DMS53 (cell line): ENCODE results near the gene BRSK2.
A peak's percentile ranks its signal among the peaks of the same experiment; 100 is the strongest.

Experiments used
- DNase-seq: peaks from one replicate; lab custom pipeline; 2025; lab: John Stamatoyannopoulos, UW

The BRSK2 gene

DNA sequence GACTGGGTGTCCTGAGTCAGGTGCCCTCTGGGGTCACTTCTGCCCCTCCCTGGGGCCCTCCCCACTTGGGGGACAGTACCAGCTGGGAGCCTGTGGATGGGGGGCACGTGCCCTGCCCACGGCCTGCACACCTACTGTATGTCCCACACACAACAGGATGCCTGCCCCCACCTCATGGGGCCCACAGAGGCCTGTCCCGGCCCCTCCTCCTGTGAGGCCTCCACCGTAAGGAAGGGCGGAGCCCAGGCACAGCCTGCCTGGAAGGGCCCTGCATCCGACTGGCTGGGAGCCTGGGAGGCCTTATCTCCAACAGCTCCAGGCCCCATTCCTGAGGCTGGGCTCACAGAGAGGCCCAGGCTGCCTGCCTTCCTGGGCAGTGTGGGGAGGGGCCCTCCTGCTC lies 47.8 kb downstream of the BRSK2 start:
- DNase-seq, result peak; percentile 41

DNA sequence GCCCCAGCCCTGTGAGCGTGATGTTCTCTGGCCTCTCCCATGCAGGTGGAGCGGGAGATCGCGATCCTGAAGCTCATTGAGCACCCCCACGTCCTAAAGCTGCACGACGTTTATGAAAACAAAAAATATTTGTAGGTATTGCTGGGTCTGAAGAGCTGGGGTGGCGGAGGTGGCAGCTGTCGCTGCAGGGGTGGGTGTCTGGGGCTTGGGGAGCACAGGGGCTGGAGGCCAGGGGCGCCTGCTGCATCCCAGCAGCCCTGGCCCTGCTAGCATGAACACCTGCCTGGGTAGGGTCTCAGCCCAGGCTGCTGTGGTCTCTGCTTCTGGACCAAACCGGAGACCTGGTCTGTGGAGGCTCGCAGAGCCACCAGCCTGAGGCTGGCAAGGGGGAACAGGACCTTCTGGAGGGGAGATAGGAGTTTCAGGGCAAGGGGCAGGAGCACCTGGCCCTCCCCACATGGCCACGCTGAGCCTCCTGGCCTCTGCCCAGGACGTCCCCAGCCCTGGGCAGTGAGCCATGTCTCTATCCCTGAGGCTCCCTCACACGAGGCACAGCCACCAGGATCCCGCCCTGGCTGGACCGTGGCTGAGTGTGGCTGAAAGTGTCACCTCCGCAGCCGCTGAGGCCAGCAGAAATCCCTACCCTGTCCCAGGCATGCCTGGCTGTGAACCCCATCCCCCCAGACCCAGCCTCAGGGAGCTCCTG lies 48.7 kb downstream of the BRSK2 start:
- DNase-seq, result no peak

DNA sequence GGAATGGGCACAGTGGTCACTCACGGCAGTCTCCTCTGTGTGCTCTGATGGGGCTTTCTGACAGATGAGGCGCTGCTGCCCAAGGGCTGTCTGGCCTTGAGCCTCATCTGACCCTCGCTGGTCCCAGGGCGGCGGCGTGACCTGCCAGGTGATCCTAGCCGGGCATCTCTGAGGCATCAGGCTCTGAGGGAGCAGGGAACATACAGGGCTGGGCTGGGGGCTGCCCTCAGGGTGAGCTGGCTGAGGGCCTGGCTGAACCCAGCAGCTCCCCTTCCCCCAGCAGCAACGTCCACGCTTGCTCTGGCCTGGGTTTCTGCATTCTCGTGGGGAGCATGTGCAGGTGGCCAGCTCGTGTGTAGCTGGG lies 49.2 kb downstream of the BRSK2 start:
- no peak for DNase-seq

DNA sequence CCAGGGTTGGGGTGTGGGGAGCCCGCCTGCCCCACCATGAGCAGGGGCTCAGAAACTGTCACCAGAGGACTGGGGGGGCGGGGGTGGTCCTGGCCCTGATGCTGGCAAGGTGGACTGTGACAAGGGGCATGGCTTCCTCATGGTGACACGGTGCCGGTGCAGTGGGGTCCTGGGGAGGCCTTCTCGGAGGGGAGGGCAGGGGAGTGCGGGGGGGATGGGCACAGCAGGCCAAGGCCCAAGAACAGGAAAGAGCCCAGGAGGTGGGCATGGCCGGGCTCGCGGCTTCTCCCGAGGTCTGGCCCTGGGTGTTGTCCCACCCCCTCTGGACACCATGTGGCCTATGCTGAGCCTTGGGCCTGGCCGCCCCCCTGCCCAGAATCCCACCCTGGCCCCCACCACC lies 49.6 kb downstream of the BRSK2 start:
- no peak for DNase-seq

DNA sequence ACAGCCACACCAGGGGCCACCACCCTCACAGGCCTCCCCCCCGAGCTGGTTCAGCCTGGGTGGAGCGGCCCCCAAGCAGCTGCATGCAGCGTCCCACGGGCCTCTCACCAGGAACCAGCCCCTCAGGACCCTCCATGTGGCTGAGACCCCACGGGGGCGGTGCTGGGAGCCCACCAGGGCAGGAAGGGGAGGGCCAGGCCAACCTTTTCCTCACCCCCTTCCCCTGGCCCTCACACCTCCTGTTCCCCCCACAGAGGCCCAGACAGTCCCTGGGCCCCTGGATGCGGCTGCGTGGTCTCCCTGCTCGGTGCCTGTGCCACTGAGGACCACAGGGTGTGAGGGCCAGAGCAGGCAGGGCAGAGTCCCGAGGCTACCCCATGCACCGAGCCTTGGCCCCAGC lies 50.3 kb downstream of the BRSK2 start:
- no peak for DNase-seq

DNA sequence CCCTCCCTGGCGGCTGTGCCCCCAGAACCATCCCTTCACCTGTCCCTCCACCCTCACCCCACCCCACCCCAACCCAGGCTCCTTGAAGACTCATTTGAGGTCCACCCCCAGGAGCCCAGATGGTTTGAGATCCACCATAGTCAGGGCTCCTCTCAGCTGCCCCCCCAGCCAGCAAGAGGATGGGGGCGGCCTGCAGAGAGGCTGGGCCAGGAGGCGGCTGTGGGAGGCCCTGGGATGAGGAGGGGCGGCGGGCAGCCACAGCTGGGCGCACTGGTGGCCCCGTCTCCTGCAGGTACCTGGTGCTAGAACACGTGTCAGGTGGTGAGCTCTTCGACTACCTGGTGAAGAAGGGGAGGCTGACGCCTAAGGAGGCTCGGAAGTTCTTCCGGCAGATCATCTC lies 50.8 kb downstream of the BRSK2 start:
- DNase-seq, result no peak

DNA sequence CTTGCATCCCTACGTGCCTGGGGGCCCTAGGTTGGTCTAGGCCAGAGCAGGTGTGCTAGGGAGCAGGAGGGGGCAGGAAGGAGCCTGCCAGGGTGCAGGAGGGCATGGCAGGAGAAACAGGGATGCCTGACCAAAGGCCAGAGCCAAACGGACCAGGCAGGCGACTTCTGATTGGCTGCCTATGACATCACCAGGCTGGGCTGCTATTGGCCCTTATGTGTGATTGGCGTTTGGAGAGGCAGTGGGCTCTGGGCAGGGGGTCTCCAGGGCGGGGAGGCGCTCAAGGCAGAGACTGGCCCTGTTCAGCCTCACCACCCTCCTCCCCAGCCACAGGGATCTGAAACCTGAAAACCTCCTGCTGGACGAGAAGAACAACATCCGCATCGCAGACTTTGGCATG lies 52.4 kb downstream of the BRSK2 start:
- DNase-seq, result peak; percentile 78

DNA sequence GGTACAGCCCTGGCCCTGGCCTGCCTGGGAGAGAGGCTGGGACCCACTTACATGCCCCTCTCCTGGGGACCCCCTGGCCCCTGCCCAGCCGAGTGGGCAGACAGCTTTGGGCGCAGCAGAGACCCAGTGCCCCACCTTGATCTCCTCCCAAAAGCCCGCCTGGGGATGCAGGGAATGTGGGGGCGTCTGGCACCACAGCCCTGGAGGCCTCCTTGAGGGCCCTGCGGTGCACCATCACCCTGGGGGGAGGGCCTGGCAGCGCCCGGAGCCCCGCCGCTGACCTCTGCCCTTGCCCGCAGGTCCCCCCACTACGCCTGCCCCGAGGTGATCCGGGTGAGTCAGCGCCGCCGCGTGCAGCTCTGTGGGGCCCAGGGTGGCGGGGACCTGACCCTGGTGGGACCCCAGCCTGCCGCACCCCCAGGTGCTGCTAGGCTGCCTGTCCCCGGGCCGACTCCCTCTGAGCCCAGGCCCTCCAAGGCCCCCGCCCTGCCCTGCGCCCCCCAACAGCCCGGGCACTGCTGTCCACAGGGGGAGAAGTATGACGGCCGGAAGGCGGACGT lies 53.2 kb downstream of the BRSK2 start:
- DNase-seq, result no peak

DNA sequence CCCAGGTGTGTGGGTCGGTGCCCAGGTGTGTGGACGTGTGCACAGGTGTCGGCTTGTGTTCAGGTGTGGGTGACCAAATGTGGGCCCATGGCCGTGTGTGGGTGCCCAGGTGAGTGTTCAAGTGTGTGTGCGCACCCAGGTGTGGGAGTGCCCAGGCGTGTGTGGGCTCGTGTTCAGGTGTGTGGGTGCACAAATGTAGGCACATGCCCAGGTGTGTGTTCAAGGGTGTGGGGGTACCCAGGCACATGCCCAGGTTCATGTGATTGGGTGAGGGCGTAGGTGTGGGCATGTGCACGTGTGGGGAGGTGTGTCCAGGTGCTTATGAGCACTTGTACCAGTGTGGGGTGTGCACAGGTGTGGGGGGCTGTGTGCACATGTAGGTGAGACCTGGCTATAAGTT lies 54.0 kb downstream of the BRSK2 start:
- no peak for DNase-seq

DNA sequence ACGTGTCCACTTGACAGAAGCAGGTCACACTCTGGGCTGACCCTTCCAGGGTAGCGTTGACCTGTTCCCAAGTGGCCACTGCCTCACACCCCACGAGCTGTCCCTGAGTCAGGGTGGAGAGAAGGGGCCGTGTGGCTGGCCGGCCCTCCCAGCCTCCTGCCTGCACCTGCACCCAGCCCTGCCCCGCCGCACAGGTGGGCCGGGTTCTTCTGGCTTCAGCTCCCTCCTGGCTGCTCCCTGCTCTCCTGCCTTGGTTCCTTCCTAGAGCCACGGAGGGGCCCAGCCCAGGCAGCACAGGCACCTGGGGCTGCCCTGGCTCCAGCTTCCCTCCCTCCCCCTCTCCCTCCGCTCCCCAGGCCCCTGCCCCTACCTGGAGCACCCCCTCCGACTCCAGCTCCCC lies 54.6 kb downstream of the BRSK2 start:
- no peak for DNase-seq

DNA sequence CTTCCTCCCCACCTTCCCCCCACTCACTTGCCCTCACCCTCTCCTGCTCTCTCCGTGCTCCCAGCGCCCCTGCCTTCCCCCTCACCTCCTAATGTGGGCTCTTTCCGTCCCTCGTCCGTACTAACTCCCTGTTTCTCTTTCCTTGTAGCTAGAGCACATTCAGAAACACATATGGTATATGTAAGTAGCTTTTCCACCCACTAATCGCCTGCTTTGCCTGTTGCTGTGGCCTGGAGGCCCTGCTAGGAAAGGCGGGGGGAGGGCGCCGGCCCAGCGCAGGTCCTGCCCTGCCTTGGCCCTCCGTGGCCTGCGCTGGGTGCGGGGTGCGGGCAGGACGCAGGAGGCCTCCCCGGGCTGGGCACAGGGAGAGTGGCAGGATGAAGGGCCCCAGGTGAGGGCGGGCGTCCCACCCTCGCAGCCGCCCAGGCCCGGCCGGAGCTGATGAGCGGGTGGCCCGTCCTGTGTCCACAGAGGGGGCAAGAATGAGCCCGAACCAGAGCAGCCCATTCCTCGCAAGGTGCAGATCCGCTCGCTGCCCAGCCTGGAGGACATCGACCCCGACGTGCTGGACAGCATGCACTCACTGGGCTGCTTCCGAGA lies 55.2 kb downstream of the BRSK2 start:
- no peak for DNase-seq

DNA sequence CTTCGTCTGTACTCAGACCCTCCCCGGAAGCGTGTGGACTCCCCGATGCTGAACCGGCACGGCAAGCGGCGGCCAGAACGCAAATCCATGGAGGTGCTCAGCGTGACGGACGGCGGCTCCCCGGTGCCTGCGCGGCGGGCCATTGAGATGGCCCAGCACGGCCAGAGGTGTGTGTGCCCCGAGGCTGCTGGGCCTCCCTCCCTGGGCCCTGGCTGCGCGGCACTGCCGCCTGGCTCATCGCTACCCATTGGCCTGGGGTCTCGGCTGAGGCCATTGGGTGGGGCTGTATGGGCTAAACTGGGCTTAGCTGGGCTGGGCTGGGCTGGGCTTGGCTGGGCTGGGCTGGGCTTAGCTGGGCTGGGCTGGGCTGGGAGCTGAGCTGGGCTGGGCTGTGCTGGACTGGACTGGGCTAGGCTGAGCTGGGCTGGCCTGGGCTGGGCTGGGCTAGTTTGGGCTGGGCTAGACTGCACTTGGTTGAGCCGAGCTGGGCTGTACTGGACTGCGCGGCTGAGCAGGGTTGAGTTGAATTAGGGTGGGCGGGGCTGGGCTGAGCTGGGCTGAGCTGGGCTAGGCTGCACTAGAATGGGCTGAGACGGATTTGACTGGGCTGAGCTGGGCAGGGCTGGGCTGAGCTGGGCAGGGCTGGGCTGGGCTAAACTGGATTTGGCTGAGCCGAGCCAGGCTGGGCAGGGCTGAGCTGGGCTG lies 56.2 kb downstream of the BRSK2 start:
- no peak for DNase-seq

DNA sequence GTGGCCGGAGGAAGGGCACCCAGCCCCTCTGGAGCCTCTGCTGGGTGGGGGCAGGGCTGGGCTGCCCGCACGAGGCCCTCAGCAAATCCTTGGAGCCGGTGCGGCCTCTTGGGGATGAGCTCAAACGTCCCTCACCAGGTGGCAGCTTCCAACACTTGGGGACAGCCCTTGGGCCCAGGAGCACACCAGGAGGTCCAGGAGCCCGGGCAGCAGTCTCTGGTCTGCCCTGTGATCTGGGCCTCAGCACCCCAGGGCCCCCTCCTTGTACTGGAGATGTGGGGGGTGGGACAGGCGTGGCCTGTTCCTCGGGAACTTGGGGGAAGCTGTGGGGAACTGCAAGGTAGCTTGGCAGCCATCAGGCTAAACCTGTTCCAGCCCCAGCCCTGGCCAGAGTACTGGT lies 56.9 kb downstream of the BRSK2 start:
- DNase-seq, result no peak

DNA sequence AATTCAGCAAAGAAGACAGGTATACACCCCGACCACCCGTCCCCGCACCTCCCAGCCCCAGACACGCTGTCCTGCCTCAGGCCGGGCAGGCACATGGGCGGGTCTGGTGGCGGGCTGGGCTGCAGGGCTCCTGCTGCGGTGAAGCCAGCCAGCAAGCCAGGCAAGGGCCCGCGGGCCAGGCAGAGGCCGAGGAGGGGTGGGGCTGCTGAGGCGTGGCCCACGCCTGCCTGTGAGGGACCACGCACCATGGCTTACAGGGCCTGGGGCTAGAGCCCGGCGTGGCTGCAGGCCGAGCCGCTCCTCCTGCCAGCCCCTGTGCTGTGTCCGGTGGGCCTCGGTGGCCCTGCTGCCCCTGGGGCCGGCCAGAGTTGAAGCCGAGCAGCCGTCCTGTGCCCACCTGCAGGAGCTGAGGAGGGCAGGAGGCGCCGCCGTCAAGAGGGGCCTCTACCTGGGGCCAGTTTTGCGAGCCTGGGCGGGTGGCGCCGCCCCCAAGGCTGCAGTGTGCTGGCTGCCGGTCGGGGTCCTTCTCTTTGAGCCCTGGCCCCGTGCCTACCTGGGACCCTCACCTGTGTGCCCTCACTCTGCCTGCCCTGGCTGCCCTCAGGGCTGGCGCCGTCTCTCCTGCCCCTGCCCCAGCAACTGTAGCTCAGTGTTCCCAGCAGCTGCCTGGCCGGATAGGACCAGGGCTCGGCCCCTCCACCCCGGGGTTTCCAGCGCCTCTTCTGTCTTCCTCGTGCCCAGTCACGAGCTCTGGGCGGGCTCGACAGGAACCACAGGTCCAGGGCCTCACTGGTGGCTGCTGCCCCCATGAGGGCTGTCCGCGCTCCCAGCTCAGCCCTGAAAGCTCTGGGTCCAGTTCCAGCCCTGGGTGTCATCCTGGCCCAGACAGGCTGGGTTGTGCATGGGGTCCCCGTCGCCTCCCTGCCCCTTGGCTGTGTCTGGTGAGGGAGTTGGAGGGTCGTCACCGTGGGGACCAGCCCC lies 58.4 kb downstream of the BRSK2 start:
- DNase-seq, result no peak

DNA sequence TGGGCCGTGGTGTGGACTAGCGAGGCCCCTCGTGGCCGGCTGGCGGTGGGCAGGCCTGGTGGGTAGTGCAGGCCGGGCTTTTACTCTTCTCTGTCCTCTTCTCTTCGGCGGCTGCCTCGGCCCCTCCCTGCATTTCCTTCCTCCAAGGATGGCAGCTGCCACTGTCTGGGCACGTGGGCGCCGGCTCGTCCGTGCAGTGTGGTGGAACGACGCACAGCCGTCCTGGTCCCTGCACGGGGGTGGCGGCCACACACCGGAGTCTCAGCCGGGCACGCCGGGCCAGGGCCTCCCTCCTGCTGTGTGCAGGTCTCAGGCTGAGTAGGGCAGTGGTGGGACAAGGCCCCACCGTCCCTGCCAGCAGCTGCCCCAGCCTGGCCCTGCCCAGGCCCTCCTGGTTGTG lies 59.1 kb downstream of the BRSK2 start:
- no peak for DNase-seq

DNA sequence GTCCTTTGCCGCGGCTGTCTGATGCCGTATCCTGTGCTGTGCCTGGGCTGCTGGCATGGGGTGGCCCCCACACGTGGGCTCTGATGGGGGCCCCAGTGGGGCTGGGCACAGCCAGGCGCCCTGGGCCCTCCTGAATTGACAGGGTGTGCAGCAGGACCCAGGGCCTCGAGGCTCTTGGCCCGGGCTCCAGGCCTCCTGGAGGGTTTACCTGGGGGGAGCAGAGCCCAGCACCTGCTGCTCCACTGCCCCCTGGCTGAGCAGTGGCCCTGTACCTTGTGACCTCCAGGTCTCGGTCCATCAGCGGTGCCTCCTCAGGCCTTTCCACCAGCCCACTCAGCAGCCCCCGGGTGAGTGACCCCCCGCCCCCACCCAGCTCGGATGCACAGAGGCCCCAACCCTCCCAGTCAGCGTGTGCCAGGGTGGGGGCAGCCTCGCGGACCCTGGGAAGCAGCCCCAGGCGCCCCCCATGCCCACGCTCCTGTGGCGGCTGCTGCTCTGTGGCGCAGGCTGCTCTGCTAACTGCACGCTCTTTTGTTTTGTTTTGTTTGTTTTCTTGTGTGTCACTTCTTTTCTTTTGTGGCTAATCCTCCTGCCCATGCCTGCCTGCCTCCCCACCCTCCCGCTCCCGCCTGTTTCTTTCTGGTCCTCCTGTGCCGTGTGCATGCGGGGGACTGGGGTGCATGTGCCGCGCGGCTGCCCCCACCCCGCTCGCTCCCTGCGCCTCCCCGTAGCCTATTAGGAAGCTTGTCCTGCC lies 59.9 kb downstream of the BRSK2 start:
- peak; percentile 62 for DNase-seq

DNA sequence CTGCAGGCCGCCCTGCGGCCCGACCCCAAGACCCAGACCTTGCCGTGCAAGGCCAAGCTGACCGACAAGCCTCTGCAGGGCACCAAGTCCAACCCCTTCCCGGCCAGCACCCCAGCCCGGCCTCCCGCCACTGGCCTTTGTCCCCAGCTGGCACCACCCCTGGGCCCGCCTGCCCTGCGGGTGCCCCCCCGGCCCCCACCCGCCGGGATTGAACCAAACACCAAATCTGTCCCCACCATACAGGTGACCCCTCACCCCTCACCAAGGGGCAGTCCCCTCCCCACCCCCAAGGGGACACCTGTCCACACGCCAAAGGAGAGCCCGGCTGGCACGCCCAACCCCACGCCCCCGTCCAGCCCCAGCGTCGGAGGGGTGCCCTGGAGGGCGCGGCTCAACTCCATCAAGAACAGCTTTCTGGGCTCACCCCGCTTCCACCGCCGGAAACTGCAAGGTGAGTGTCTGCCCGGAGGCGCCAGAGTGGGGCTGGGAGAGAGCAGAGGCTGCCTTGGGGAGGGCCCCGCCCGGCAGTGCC lies 60.7 kb downstream of the BRSK2 start:
- DNase-seq, result no peak

DNA sequence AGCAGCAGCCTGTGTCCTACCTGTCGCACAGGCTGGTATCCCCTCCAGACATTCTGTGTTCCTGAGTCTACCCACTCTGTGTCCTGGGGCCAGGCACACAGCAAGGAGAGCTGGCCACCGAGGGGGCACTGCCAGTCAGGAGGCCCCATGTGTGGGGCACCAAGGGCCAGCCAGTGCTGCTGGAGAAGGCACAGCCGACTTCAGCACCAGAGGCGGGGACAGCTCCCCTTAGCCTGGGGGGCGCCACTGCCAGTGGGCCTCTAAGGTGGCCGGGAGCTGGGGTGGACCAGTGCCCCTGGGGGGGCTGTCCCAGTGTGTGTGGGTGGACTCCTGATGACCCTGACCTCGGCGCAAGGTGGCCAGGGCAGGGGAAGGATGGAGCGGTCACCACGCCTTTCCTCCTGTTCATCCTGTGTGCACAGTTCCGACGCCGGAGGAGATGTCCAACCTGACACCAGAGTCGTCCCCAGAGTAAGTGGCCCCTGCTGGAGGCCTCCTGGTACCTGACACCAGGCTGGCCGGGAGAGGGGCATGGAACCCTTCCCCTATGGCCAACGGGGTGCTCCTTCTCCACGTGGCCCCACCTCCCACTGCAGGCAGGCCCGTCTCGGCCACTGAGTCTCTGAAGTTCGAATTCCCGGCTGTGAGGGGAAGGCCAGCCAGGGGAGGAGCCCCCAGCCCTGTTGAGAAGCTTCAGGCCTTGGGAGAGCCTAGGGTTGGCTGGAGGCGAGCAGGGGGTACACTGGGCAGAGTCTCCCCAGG lies 61.4 kb downstream of the BRSK2 start:
- DNase-seq, result no peak

DNA sequence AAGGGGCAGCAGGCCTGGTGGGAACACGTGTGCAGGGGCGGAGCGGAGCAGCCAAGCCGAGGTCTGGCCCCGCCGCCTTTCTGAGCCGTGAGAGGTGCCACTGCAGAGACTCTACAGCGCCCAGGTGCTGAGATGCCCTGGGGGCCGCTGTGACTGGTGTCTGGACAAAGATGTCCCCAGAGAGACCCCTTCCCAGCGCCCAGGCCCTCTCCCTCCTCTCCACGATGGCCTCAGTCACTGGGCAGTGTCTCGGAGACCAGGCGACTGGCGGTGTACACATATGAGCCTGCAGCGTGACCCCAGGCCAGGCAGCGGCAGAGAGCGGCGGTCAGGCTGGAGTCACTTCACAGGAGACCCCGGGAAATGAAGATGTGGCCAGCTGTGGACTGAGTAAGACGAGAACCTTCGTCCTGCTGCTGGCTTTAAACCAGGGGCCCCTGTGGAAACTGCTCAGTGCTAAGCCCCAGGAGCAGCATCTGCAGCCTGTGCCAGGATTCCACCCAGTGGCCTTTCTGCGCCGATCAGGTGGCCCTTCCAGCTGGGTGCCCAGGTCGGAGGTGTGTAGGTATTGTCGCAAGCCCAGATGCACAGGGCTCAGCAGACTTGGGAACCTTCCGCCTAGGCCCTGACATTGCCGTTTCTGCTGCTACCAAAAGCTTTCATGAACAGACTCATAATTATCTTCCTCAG lies 62.2 kb downstream of the BRSK2 start:
- no peak for DNase-seq

DNA sequence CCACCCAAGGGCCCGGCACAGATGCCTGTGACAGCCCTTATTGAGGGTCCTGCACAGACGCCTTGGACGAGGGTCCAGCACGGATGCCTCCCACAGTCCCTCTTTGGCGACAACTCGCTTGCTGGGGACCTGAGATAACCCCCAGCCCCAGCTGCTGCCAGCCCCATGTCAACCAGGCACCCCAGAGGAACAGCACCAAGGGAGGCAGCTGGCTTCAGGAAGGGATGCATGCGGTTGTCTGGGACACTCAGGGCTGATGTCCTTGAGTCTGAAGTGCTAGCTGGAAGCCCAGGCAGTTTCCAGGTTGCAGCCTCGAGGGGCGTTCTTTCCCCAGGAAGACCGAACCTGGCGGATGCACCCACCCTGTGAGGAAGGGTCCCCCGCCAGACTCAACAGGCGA lies 63.0 kb downstream of the BRSK2 start:
- DNase-seq, result no peak
